Fibroblast of pulmonary artery (primary cell): Measurements from ENCODE around the gene MAZ.
"Not testable (repeated sequence)": the region's sequence is repeated elsewhere in the genome, so short reads cannot be mapped to it uniquely, and the experiment has no call there.

Experiments used
- DNase-seq: peaks from one replicate; pipeline ENCODE4 v3.0.0-alpha.2; 2010; ENCODE audit warnings: low read depth
- H3K4me3 ChIP-seq: replicated peaks from 2 replicates; pipeline ENCODE4 v1.5.1; 2011; ENCODE audit warnings: low read depth, mild to moderate bottlenecking, control low read depth, low read length, moderate library complexity
- CTCF ChIP-seq: IDR thresholded peaks from 2 replicates; pipeline ENCODE4 v1.5.1; 2011; ENCODE audit warnings: mild to moderate bottlenecking, control low read depth, low read length, inconsistent platforms; ENCODE audit errors: missing control alignments

MAZ gene

GRCh38 chr16:29765167-29766032 is 40.9 kb upstream of the MAZ start:
- no peak for TF ChIP-seq CTCF
- DNase-seq = no peak
- H3K4me3 ChIP-seq = no peak overlapping the region

GRCh38 chr16:29766571-29766970 is 39.8 kb upstream of the MAZ start:
- H3K4me3 ChIP-seq = no peak overlapping the region
- no peak for DNase-seq
- TF ChIP-seq CTCF = no peak

- TF ChIP-seq CTCF = no peak
- DNase-seq = no peak
Measured at GRCh38 chr16:29767062-29767461, 39.3 kb upstream of the MAZ start.

DNA sequence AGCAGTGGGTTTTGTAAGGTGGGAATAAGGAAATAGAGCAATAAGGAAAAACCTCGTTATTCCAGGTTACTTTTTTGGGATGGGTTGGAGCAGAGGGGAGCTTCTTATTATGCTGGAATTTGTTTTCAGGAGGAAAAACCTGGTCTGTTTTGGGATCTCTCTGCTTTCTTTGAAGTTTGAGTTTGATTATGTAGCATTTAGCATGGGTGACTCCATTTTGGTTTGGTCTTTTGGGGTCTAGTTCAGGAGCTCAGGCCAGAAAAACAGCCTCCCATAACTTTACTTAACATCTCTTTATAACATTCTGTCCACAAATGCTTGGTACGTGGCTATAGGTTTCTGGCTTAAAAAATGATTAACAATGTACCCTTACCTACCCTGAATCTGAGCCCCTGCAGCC is 36.8 kb upstream of the MAZ start:
- H3K4me3 ChIP-seq = no peak overlapping the region
- TF ChIP-seq CTCF = no peak
- no peak for DNase-seq

More at GRCh38 chr16:29767062-29767461, 39.3 kb upstream of the MAZ start:
- no peak overlapping the region for H3K4me3 ChIP-seq

- no peak overlapping the region for H3K4me3 ChIP-seq
- DNase-seq = no peak
- no peak for TF ChIP-seq CTCF
Measured at GRCh38 chr16:29770250-29770929, 35.9 kb upstream of the MAZ start.

GRCh38 chr16:29772330-29772729 is 34.0 kb upstream of the MAZ start:
- not testable (repeated sequence) for DNase-seq, H3K4me3 ChIP-seq

GRCh38 chr16:29774730-29775129 is 31.6 kb upstream of the MAZ start:
- no peak for DNase-seq
- TF ChIP-seq CTCF = no peak
- H3K4me3 ChIP-seq = no peak overlapping the region
